Right renal pelvis (tissue), 4 donors: ENCODE data around the gene PRPS1. TPM values are rescaled to one million over a fixed set of nuclear protein-coding genes. Genes with fewer than 3 reads are reported as not detected.
A peak's percentile ranks its signal among the peaks of the same experiment; 100 is the strongest.
"Not testable (repeated sequence)": the region's sequence is repeated elsewhere in the genome, so short reads cannot be mapped to it uniquely, and the experiment has no call there.

ENCODE experiments used
- DNase-seq, 4 donors: peaks; one replicate each; pipeline ENCODE4 v3.0.0-alpha.2; 2013; ENCODE audit warnings: low read depth in 4 of 4, low spot score in 3 of 4, missing footprints in 1 of 4
- polyA plus RNA-seq, 4 donors: library from polyadenylated mRNA; unstranded; fragments of 120-200 nt; gene quantifications; one replicate each; pipeline ENCODE4 v1.2.1, GENCODE V29; 2013; ENCODE audit not compliant: insufficient read length in 4 of 4

PRPS1 gene
- 10 to 100 TPM; 52.6 to 56.6 (median 55.3) TPM for polyA plus RNA-seq

DNA sequence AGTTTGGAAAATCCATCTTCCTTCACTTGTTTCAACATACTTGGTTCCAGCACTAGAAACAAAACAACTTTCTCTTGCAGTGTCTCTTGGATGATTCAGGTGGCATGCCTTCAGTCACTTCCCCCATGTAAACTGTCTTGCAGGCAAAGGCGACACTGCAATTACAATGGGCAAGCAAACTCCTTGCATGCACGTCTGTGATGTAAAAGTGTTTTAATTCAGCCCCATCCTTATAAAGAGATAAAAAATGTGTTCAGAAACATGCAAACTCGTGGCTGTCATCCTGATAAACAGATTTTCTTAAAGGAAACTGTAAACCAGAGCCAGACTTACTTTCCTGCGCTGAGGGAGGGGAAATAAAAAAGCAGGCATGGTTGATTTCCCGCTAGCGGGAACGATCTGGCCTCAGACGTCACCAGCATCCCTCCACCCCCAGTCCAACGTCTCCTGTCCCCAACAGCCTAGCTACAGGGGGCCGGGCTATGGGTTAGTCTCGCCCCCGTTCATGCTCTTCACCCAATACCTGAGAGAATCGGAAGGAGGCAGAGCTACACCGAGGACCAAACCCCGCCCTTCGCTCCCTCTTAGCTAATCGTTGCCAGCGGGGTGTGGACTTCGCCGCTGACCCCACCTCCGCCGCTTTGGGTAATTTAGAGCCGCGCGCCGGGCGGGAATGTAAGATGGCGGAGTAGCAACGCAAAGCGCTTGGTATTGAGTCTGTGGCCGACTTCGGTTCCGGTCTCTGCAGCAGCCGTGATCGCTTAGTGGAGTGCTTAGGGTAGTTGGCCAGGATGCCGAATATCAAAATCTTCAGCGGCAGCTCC is at the start of gene PRPS1:
PRPS1 (plus strand) TSS at position 673 of the 824 bp plus-strand sequence; CDS start at position 792, 119 bp downstream.
- DNase-seq, result peak; percentile 67 to 87 (median 84)

DNA sequence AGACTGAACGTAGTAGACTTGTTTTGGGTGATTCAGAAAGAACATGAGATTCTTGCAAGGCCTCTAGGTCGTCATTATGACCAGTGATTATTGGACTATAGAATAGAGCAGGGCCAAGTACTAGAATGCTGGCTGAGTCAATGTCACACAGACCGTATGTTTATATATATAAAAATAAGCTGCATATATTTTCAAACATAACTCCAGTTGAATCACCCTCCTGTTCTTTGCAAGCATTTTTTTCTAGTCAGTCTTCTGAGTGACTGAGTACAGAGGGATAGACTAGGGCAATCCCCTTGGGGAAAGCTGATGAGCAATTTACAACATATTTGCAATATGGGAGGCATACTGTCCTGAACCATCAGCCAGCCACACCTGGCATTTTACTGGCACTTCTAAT is 48.4 kb upstream of the PRPS1 start:
- DNase-seq, result no peak

DNA sequence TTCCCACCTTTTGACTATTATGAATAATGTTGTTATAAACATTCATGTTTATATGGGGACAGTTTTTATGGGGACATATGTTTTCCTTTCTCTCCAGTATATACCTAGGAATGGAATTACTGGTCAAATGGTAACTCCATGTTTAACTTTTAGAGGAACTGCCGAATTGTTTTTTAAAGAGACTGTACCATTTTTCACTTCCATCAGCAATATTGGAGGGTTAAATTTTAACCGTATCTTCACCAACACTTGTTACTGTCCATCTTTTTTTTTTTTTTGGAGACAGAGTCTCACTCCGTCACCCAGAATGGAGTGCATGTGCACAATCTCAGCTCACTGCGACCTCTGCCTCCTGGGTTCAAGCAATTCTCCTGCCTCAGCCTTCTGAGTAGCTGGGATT is 46.4 kb upstream of the PRPS1 start:
- DNase-seq, result no peak

DNA sequence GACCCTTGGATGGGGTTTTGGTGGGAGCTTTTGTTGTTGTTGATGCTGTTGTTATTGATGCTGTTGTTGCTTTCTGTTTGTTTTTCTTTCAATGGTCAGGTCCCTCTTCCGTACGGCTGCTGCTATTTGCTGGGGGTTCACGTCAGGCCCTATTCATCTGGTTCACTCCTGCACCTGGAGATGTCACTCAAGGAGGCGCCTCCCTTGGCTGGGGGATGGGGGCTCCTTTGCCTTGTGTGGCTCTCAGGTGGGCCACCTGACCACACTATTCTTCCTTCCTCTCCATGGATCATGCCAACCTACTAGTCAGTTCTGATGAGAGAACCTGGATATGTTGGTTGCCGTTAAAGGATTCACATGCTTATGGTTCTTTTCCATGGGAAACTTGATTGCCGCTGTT is 39.1 kb upstream of the PRPS1 start:
- DNase-seq, result no peak

DNA sequence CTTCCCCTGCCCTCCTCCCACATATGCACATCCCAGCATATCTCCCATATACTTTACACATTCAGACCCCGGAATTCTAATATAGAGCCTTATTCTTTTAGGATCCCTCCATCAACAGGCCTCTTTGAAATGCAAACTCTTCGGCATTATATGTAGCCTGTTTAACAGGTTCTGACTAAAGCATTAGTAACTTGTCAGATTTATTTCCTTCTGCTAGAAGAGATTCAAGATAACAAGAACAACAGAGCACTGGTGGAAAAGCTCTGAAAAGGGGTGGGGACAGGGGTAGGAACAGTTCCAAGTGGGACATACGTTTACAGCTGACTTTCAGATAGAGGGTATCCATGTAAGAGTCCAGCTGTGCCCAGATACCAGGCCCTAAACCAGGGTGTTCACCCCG is 31.7 kb upstream of the PRPS1 start:
- no peak for DNase-seq

DNA sequence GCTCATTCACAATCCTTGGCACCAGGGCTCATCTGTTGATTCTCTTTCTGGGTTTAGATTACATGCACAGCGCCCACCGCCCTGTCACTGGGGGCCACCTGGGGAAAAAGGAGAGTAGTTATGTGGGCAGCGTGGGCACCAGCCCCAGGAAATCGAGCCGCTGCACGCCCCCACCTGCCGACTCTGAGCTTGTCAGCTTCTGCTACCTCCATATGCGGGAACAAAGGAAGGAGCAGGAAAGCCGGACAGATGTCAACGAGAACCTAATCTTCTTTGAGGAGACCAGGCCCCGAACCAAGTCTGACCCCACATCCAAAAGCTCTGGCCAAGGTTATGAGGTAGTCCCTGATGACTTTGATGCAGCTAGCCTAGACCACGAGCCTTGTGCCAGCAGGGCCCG is 31.0 kb upstream of the PRPS1 start:
- DNase-seq, result no peak

DNA sequence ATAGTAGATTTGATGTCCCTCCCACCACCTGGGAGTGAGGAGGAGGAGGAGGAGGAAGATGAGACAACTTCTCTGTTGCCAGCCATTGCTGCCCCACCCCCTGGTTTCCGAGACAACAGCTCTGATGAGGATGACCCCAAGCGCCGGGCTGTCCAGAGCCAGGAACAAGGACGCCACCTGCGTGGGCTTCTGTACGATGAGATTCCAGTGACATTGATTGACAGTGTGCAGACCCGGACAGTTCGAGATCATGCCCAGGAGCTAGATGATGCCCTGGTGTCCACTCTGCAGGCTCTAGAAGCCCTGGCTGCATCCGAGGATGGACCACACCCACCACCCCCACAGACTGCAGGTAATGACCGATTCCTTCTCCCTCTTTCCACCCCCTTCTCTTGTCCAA is 30.5 kb upstream of the PRPS1 start:
- no peak for DNase-seq

DNA sequence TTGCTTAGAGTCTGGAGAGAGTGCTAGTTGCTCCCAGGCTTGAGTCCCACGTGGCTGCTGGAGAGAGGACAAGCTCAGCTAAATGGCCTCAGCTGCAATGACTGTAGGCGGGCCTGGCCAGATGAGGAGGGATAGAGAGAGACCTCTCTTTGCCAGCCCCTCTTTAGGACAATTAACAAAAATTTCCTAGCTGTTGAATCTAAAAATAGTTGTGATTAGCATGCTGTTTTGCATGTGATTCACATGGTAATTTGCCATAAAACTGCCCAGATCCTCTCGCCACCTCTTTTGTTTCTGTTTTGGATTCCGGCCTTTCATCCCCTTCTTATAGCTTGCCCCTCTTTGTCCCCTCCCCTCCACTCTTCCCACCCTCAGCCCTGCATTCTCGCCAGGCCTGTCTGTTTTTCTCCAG is 28.9 kb upstream of the PRPS1 start:
- no peak for DNase-seq

DNA sequence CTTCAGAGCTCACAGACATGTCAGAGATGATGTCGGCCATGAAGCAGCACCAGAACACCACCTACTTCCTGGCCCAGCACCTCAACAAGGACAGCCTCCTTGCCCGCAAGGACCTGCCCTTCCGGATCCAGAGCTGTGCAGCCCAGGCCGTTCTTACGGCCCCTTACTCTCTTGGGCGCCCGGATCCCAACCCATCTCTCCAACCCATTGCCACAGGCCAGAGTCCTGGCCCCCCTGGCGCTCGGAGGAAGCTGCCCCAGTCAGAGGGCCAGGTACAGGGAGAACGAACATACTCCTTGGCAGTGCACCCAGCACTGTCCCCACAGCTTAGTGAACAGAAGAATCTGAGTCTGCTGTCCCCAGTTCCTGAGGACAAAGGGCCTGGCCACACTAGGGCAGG is 27.9 kb upstream of the PRPS1 start:
- no peak for DNase-seq

DNA sequence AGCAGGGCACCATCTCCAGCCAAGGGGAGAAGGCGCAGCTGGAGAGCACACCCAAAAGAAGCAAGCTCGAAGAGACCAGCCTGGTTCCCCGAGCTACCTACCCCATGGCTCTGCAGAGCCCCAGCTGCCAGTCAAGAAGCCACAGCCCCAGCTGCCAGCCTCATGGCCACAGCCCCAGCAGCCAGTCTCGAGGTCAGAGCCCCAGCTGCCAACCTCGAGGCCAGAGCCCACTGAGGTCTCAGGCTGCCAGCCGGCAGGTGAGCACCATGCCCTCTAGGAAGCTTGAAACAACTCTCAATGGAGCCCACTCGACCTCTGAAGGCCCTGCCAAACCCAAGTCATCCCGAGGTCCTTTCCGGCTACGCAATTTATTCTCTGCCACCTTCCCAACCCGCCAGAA is 27.0 kb upstream of the PRPS1 start:
- no peak for DNase-seq

DNA sequence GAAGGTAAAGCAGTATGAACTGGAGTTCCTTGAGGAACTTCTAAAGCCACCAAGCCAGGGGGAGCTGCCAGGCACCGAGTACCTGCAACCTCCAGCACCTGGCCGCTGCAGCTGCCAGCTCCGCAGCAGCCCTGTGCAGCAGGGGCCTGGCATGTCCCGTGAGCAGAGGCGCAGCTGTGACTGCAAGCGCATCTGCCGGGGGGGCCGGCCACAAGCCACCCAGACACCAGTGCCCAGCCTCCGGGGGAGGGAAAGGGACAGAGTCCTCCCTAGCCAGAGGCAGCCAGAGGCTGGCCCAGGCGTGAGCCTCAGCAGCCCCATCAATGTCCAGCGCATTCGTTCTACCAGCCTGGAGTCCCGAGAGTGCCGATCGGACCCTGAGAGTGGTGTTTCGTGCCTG is 26.6 kb upstream of the PRPS1 start:
- DNase-seq, result no peak

DNA sequence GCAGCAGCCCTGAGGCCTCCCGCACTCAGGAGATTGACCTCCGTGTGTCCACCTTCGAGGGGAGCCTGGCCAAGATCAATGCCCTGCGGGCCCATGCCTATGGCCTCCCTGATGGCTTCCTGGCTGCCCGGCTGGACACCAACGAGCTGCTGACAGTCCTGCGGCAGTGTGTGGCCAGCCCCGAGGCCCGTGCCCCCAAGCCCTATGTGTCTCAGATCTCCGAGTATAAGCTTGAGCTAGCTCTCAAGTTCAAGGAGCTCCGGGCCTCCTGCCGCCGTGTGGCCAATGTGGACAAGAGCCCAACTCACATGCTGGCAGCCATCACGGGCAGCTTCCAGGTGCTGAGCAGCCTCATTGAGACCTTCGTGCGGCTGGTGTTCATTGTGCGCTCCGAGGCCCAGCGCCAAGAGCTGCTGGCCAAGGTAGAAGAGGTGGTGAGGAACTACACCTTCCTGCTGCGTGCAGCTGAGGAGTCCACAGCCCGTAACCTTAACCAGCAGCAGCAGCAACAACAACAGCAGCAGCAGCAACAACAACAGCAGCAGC is 25.5 kb upstream of the PRPS1 start:
- no peak for DNase-seq

DNA sequence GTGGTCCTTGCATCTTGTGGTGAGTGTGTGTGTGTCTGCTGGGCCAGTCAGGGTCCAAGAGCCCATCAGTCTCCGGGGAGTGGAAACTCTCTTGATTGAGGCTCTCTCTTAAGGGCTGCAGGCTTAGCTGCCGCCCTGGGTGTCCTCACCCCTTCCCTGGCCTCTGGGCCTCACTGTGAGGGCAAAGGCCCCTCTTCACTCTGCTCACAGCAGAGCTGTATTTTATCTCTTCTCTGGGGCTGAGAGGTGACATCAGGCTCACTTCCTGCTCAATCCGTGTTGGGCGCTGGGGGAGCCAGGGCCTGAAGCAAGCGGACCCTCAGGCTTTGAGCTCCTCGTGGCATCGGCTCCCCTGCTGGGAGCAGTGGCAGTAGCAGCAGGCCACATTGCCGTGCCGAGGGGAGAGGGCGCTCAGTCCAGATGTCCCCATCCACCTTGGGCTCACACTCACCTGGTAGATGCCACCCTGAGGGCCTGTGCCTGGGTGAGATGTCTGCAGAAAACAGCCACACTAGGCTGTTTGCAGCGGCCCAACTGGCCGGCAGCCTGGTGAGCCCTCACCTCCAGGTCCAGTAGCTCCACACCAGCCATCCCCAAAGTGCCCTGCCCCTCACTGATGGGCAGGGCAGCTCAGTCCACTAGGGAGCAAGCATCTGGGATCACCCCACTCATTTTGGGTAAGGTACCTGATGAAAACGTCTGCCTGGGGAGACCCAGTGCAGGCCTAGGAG is 24.7 kb upstream of the PRPS1 start:
- DNase-seq, result no peak

DNA sequence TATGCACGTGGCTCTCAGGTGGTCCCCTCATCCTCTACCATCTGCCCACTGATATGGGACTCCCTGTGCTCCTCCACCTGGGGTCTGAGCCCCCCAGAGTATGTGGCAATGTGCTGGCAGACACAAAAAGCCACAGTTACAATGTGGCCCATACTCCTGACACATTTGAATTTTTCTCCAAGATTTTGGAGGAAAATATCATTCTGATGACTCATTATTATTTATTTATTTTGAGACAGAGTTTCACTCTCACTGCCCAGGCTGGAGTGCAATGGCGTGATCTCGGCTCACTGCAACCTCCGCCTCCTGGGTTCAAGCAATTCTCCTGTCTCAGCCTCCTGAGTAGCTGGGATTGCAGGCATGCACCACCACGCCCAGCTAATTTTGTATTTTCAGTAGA is 19.2 kb upstream of the PRPS1 start:
- not testable (repeated sequence) for DNase-seq

DNA sequence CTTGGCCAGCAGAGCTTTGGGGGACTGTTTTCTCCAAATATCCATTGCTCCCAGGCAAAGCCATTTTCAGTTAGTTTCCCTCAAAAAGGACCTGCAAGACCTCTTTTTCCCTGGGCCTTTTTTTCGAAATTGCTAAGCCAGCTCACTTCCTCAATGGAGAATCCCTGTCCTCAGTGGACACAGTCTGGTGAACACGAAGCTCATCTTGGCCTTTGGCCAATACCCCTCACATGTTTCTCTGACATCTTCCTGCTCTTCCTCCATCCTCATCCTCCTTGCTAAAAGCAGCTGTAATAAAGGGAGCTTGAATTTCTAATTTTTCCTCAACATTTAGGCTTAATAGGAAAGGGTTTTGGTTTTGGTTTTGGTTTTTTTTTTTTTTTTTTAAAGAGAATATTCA is 17.6 kb upstream of the PRPS1 start:
- DNase-seq, result no peak

DNA sequence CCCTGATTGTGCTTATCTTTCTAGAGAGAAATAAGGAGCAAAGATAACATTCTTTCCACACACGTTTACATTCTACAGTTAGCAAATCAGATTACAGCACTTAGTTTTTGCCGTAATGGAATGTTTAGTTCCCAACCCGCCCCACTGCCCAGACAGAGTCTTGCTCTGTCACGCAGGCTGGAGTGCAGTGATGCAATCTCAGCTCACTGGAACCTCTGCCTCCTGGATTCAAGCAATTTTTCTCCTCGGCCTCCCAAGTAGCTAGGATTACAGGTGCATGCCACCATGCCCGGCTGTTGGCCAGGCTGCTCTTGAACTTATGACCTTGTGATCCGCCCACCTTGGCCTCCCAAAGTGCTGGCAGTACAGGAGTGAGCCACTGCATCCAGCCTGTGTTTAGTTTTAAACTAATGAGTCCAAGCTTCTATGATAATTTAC is 8.4 kb upstream of the PRPS1 start:
- DNase-seq, result no peak

DNA sequence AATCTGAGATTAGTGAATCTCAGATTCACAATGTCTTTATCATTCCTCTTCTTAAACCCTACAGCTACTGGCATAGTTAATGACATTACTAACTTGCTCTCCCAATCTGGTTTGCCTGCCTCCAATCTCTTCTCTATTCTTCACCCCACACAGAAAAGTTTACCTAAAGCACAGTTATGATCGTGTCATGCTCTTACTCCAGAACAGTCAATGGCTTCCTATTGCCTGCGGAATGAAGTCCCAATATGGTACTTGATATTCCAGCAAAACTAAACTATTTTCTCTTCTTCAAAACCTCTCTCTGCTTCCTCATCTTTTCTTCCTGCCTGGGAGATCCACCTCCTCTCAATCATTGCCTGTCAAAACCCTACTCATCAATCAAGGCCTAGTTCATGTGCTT is 3.4 kb upstream of the PRPS1 start:
- no peak for DNase-seq

DNA sequence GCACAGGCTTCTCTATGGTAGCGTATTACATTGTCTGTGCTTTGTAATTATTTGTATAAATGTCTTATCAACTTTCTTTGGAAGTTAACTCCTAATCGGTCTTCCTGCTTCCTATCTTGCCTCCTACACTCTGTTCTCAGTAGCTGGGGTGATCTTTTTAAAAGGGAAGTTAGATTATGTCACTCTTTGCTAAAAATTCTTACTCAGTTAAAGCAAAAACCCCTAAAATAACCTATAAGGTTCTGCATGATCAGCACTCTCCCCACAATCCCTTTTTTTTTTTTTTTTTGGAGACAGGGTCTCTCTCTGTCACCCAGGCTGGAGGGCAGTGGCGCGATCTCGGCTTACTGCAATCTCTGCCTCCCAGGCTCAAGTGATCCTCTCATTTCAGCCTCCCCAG is 2.6 kb upstream of the PRPS1 start:
- DNase-seq, result no peak

DNA sequence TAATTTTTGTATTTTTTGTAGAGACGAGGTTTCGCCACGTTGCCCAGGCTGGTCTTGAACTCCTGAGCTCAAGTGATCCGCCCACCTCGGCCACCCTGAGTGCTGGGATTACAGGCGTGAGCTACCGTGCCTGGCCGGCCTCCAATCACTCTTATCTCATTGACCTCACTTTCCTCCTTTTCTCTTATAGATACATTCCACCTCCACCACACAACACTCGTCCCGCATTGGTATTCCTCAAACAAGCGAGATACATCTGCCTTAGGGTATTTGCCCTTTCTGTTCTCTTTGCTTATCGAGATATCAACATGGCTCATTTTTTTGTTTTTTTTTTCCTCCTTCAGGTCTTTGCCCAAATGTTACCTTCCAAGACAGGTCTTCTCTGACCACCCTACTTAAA is 1.8 kb upstream of the PRPS1 start:
- DNase-seq, result no peak

DNA sequence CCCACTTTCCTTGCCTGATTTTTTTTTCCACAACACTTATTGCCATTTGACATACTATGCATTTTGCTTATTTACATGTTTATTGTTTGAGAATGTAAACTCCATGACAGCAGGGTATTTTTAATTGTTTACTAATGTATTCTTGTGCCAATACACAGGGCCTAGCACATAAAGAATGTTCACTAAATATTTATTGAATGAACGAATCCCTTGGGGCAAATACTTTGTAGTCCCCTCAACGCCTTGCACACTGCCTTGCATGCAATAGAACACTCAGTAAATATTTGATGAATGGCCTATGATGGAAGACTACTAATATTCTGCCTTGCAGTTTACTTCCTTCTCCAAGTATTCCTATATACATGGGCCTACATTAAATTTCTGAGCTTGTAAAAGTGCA is 1.4 kb upstream of the PRPS1 start:
- DNase-seq, result no peak

DNA sequence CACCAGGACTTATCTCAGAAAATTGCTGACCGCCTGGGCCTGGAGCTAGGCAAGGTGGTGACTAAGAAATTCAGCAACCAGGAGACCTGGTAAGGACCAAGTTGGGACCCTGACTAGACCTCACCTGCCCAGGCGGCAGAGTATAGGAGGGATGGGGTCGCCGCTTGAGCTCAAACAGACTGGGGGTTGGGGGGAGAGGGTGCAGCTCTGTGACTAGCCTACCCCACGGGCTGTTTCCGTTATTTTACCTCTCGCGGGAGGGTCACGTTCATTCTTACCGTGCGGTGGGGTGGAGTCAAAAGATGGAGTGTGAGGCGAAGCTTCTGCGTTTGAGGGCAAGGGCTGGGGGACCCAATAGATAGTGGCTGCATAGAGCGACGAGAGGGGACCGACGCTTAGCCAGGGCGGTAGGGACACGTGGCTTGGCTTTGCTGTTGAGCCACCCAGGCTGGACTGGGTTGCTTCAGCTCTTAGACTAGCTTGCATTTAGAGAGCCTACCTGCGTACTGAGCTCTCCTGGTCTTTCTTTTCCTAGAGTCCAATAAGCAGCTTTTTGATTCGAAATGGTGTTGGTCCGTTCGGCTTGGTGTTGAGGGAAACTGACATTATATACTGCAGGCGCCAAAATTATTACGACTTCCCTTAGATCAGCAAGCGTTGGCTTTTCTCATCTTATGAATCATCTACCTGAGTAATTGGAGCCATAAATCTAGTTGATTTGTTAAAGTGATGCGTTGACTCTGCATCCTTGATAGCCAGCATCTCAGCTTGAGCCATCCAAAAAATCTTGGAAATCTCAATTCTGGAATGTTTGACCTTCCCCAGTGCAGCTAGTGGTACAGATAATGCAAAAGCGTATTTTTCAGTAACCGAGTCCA is 591 bp downstream of the PRPS1 start:
- peak in 1 of 4 donors; percentile 3 for DNase-seq
